GM19438 (cell line): Measurements from ENCODE around the gene PCSK4.
"Not testable (repeated sequence)": the region's sequence is repeated elsewhere in the genome, so short reads cannot be mapped to it uniquely, and the experiment has no call there.

Source experiments
- ATAC-seq: cut with Tn5 transposase; IDR thresholded peaks from one replicate; pipeline ENCODE4 v1.9.1; 2021; ENCODE audit warnings: low read depth; ENCODE audit not compliant: unreplicated experiment

Gene PCSK4

DNA sequence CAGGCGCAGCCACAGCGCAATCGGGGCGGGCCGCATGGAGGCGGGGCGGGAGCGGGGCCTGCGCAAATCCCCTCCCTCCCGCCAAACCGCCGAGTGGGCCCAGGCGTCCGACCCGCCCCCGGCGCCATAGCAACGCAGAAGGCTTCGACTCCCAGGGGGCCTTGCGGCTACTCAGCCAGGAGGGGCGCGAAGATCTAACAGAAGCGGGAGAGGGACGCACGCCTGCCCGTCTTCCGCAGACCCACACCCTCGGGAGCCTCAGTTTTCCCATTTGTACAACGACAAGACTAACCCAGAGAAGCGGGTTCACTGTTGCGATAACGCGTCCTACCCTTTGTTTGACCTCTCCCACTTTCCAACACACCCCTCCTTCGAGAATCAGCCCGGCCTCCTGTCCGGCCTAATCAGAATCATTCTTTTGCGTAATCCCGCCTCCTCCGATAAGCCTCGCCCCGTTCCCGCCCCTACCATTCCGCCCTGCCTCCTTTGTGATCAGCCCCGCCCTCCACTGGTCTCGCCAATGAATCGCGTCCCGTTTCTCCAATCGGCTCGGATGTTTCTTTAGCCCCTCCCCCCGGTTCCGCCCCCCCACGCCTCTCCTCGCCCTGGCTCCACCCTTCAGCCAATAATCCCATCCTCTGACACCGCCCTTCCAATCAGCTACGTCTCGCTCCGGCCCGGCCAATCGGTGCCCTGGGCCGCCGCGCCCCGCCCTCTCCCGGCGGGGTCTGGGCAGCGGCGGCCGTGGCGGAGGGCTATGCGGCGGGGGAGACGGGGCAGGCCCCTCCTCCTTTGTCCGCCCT, at the start of gene PCSK4:
TSS of gene PCSK4 (minus strand) at position 40 of the 803 bp plus-strand sequence. CDS start at position 36, 4 bp downstream.
- ATAC-seq: peak; percentile 82

DNA sequence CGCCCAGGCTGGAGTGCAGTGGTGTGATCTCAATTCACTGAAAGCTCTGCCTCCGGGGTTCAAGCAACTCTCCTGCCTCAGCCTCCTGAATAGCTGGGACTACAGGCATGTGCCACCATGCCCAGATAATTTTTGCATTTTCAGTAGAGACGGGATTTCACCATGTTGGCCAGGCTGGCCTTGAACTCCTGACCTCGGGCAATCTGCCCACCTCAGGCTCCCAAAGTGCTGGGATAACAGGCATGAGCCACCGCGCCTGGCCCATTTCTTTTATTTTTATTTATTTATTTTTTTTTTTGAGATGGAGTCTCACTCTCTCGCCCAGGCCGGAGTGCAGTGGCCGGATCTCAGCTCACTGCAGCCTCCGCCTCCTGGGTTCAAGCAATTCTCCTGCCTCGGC, 49.6 kb upstream of the PCSK4 start:
- ATAC-seq: not testable (repeated sequence)

GRCh38 chr19:1538978-1539377, 48.8 kb upstream of the PCSK4 start:
- no peak for ATAC-seq

GRCh38 chr19:1535699-1536098, 45.5 kb upstream of the PCSK4 start:
- ATAC-seq: not testable (repeated sequence)

- no peak for ATAC-seq
Measured at GRCh38 chr19:1534972-1535371, 44.8 kb upstream of the PCSK4 start.

GRCh38 chr19:1533510-1534150, 43.5 kb upstream of the PCSK4 start:
- no peak for ATAC-seq

DNA sequence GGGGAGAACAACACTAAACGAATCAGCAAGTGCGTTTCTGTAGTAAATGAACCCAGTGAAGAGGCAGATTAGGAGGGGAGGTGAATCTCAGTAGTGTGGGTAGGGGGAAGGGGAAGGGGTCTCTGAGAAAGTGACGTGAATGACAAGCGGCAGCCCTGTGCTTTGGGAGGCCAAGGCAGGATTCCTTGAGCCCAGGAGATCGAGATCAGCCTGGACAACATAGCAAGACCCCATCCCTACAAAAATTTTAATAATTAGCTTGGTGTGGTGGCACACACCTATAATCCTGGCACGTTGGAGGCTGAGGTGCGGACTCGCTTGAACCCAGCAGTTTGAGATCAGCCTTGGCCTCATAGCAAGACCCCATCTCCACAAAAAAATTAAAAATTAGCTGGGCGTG, 41.9 kb upstream of the PCSK4 start:
- ATAC-seq: no peak

DNA sequence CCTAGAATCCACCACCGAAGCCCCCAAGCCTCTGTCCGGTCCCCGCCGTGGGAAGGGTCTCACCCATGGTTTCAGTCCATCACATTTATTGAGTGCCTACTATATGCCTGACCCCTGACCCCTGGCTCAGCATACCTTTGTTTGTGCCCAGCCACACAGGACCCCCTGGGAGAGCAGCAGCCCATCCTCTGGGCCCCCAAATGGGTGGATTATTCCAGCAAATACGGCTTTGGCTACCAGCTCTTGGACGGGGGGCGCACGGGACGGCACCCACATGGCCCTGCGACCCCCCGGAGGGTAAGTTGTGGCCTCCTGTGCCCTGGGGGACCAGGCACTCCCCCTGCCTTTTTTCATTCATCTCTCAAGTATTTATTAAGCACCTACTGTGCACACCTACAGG, 41.4 kb upstream of the PCSK4 start:
- no peak for ATAC-seq

GRCh38 chr19:1530856-1531255, 40.7 kb upstream of the PCSK4 start:
- ATAC-seq: not testable (repeated sequence)

GRCh38 chr19:1529430-1529816, 39.3 kb upstream of the PCSK4 start:
- no peak for ATAC-seq

DNA sequence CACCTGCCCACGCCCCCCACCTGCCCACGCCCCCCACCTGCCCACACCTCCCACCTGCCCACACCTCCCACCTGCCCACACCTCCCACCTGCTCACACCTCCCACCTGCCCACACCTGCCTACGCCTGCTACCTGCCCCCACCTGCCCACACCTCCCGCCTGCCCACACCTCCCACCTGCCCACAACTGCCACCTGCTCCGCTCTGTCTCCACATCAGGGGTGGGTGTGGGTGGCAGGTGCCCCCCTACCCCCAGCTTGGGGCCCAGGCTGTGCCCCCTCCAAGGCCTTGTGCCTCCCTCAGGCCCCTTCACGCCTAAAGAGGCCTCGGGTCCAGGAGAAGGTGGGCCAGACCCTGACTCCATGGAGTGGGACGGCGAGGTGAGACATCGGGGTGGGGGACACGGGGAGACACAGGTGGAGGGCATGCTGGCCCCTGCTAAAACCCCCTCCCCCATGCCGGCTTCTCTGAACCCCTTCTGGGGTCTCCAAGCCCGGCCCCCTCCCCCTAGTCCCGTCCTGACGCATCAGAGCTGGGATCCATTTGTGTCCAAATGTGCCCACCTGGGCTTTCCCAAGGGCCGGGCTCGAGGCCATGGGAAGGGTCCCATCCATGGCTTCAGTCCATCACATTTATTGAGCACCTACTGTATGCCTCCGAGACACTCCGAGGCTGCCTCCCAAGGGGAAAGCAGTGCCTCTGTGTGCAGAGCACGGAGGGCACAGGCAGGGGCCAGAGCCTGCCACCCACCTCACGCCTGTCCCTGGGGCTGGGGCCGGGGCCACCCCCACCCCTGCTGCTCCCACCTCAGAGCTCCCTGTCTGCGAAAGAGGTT, 38.7 kb upstream of the PCSK4 start:
- ATAC-seq: no peak

- no peak for ATAC-seq
Measured at GRCh38 chr19:1527650-1528309, 37.6 kb upstream of the PCSK4 start.

DNA sequence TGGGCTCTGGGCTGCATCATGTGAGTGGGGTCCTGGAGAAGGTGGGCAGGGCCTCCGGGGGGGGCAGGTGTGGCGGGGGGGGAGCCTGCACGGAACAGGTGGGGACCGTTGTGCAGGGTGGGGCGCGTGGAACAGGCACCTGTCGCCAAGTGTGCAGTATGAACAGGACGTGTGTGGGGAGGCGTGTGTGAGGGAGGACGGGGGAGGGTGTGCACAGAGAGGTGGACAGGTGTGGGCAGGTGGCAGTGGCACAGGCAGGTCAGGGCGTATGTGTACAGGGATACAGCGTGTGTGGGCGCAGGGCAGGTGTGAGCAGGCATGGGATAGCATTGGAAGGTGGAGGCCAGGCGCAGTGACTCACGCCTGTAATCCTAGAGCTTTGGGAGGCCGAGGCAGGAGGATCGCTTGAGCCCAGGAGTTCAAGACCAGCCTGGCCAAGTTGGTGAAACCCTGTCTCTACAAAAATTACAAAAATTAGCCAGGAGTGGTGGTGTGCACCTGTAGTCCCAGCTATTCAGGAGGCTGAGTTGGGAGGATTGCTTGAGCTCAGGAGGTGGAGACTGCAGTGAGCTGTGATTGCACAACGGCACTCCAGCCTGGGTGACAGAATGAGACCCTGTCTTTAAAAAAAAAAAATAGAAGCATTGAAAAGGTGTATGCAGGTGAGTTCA, 37.0 kb upstream of the PCSK4 start:
- no peak for ATAC-seq

DNA sequence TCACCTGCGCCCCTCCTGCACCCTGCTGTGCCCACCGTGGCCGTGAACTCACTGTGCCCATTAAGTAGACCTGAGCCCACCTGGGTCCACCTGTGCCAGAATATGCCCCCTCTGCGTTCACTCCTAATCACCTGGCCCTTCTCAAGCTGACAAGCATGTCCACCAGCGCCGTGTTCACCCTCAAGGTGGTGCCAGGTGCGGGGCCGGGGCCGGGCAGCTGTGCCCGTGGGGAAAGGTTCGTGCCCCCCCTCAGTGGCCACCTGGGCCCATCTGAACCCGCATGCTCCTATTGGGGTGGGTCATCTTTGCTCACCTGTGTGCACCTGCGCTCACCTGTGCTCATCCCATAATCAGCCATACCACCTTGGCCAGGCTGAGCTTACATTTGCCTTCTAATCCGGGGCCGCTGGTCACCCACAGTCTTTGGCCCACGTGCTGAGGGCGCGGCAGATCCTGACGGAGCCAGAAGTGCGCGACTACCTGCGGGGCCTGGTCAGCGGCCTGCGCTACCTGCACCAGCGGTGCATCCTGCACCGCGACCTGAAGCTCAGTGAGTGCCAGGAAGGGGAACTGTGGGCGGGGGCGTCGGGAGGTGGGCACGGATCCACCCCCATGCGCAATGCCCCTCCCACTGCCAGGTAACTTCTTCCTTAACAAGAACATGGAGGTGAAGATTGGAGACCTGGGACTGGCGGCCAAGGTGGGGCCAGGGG, 36.1 kb upstream of the PCSK4 start:
- no peak for ATAC-seq

- no peak for ATAC-seq
Measured at GRCh38 chr19:1525343-1525742, 35.2 kb upstream of the PCSK4 start.

- no peak for ATAC-seq
Measured at GRCh38 chr19:1524972-1525325, 34.8 kb upstream of the PCSK4 start.

DNA sequence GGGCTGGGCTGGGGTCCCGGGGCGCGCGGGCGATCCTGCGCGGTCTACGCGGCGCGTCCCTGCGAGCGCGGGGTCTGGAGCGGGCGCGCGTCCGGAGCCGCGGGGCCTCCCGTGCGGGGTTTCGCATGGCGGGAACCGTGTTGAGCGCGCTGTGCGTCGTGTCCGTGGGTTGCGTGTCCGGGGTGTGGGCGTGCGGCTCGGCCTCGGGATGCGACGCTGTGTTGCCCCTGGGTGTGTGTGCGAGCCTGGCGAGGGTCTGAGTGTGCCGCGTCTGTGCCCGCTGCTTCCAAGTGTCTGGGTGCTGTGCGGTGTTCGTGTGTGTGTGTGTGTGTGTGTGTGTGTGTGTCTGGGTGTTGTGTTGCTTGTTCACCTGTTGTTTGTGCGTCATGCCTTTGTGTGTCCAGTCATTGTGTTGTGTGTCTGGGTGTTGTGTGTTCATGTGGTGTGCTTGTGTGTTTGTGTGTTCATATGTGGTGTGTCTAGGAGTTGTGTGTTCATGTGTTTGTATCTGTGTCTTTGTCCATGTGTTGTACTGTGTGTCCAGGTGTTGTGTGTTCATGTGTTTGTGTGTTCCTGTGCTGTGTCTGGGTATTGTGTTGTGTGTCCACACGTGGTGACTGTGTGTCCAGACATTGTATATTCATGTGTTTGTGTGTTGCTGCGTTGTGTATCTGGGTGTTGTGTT, 34.3 kb upstream of the PCSK4 start:
- ATAC-seq: no peak

- ATAC-seq: no peak
Measured at GRCh38 chr19:1523412-1524286, 33.5 kb upstream of the PCSK4 start, which contains the start of gene PLK5. TSS of gene PLK5 (plus strand) at chr19:1524077. CDS start at chr19:1526997, 2,920 bp downstream.
